ENCODE measurements around the gene ETV3.
"Not testable (repeated sequence)": the region's sequence is repeated elsewhere in the genome, so short reads cannot be mapped to it uniquely, and the experiment has no call there.

ETV3 gene

GRCh38 chr1:157111396-157112165 is 26.6 kb downstream of the ETV3 start:
- no peak for DNase-seq

DNA sequence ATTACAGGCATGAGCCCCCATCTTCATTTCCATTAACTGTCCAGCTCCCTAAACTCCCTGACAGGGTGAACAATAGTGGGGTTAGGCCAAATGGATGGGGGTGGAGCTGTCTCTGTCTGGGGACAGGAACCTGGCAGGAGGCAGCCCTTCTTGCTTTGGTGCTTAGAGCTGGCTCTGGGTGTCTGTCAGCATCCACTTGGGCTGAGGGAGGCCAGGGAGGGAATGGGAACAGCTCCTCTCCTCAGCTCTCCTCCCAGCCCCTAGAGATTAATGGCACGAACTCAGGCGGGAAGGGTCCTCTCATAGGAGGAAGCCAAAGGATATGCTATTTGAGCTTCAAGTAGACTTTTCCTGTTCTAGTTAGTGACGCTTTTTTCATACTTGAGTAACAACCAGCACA is 27.5 kb downstream of the ETV3 start:
- no peak for DNase-seq

- DNase-seq: peak in 1 of 14 donors; percentile 35
Measured at GRCh38 chr1:157110003-157110402, 28.2 kb downstream of the ETV3 start.

DNA sequence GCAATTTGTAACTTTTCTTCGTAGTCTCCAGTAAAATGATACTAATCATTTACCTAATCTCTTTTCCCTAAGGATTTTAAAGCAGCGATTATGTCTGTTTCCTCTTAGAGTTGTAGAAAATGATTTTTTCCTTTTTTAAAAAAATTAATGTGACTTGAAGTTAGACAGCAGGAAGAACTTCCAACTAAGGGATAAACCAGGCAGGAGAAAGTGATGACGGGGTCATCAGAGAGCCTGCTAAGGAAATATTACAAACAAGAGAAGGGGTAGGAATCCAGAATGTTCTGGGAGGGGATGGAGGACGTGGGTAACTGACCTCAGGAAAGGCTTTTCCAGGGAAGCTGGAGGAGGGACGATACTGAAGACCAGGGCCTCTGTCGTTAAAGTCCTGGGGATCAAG is 29.7 kb downstream of the ETV3 start:
- DNase-seq: no peak

DNA sequence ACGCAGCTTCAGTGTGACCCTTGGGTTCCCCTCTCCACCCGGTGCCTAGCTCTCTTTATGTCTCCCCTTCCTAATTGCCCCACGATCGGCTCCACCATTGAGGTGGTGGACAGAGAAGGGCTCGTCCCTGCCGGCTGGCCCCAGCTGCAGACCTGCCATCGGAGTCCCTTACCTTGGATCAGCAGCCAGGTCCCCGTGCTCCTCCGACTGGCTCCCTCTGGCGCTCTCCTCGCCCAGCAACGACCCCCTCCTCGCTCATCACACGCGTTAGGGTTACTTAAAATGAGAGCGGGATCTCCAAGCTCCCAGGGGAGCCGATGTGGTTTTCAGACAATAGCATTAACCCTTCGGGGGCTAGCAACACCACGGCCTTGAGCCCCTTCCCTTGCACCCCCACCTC is 30.5 kb downstream of the ETV3 start:
- no peak for DNase-seq

DNA sequence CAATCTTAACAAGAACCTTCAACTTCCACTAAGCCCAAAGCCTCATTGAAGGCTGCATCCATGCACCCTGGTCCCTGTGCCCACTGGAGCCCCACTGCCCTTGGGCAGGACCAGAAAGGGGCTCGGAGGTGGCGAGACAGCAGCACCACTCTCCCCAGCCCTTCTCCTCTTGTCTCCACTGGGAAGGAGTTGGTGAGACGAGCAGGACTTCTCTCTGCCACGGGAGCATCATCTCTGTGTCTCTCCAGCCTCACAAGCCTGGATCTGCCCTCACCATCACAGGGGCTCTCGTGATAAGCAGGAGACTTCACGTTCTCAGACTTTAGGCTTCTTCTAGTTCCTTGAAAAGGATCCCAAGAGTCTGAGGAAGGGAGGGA is 31.4 kb downstream of the ETV3 start:
- no peak for DNase-seq

- DNase-seq: peak in 5 of 14 donors; percentile 7 to 28 (median 24)
Measured at GRCh38 chr1:157105988-157106812, 32.0 kb downstream of the ETV3 start.

GRCh38 chr1:157105298-157105987 is 32.8 kb downstream of the ETV3 start:
- DNase-seq: no peak

DNA sequence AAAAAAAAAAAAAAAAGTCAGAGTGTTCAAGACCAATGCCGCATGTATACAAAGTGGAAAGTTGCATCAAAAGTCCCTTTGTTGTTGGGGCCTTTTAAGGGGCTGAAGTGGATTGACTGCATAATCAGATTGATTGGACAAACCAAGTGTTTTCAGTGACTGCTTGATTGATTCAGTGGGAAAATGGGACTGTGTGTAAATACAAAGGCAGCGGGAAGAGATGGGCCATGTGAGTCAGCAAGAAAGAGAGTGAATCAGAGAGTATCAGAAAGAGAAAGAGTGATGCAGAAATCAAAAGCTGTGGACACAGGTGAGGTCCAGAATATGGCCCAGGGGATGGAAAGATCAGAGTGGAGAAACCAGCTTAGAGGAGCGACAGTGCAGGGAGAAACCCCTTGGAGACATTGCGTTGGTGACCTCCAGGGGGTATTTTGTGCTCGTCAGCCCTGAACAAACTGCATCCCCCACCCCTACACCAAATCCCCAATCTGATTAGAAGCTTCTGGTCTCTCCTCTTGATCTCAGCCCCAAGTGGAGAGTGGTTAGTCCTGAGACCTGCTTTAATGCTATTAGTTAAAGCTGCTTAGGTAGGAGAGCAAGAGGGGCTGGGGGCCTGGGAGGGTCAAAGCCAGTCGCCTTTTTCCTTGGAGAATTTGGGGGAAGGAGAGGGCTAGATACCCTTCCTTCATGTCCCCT is 33.4 kb downstream of the ETV3 start:
- no peak for DNase-seq

GRCh38 chr1:157103268-157103667 is 34.9 kb downstream of the ETV3 start:
- DNase-seq: no peak

DNA sequence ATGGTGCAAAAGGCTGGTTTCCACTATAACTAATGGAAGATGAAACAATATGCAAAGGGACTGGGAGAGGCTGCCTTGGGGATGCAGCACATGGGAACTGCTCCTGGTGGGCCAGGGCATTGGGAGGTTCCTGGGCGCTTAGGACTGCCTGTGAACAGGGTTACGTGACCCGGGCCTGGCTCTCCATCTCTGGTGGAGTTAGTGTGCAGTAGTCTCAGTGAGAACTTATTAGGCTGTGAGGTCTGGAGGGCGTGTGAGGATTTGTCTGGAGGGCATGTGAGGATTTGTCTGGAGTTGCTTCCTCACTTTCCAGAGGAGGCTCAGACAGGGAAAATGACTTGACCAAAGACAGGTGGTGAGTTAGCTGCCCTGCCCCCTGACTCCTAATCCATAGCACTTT is 37.0 kb downstream of the ETV3 start:
- DNase-seq: no peak

- peak in 3 of 14 donors; percentile 9 to 15 (median 13) for DNase-seq
Measured at GRCh38 chr1:157099633-157100009, 38.6 kb downstream of the ETV3 start, which contains the start of gene ETV3L. ETV3L (minus strand) TSS chr1:157099808; CDS start chr1:157099523, 285 bp downstream.

DNA sequence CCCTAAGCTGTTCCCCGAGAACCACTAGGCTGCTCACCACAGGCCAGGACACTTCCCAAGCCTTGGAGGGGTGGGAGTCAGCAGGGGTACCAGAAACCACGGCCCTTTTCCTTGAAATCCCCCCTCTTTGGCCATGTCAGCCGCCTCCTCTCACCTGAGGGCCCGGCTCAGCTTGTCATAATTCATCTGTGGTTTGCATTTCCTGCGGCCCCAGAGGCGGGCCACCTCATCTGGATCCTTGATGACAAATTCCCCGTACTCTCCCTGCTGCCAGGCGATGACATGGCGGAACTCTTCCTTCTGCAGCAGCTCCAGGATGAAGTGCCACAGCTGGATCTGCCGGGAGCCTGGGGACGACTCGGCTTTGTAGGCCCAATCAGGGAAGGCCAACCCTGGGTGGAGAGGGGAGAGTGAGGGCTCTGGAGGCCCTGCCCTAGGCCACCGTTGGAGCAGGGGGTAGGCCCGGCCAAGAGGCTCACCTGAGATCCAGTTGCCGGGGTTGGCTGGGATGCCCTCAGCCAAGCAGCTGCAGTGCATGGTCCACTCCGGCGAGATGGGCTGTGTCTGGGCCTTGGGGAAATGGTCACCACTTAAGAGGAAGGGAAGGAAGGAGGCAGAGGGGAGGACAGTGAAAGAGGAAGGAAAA is 39.1 kb downstream of the ETV3 start:
- not testable (repeated sequence) for DNase-seq

- no peak for DNase-seq
Measured at GRCh38 chr1:157098519-157098918, 39.7 kb downstream of the ETV3 start.

GRCh38 chr1:157097692-157098091 is 40.5 kb downstream of the ETV3 start:
- no peak for DNase-seq

DNA sequence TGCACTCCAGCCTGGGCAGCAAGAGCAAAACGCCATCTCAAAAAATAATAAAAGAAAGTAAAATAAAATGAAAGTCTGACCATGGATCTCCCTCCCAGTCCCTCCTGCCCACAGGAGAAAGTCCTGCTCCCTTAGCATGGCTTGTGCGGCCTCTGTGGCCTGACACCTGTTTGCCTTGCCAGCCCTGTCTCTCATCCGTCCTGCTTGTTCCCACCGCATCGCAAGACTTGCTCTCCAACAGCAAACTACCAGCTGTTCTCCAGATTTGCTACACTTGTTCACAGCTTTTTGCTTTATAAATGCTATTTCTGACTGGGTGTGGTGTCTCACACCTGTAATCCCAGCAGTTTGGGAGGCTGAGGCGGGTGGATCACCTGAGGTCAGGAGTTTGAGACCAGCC is 41.3 kb downstream of the ETV3 start:
- no peak for DNase-seq

GRCh38 chr1:157095551-157095950 is 42.6 kb downstream of the ETV3 start:
- no peak for DNase-seq

GRCh38 chr1:157095091-157095490 is 43.1 kb downstream of the ETV3 start:
- no peak for DNase-seq

- peak in 6 of 14 donors; percentile 14 to 34 (median 20) for DNase-seq
Measured at GRCh38 chr1:157092831-157093230, 45.4 kb downstream of the ETV3 start.

DNA sequence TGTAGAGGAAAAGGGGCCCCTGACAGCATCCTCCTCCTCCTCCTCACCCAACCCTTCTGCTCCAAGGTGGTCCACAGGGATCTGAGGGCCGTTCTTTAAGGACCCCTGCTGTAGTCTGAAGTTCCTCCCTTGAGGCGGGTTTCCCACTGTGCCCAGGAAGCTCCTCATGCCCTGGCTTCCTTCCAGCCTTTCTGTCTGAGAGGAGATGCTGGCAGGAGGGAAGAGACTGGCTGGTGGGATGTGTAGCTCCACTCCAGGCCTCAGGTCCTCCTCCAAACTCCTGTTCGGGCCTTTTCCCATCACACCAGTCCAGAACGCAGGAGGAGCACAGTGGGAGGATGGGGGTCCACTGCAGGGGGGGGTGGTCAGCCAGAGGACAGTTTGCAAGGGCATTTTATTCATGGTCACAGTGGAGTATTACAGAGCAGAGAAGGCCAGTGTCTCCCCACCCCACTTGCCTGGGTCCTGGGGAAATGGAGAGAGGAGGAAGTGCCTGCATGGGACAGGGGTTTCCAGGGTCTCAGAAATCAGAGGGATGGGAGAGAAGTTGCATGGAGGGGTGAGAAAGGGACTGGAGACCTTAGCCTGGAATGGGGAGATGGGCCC is 46.4 kb downstream of the ETV3 start:
- no peak for DNase-seq

- DNase-seq: no peak
Measured at GRCh38 chr1:157091186-157091585, 47.0 kb downstream of the ETV3 start.

- no peak for DNase-seq
Measured at GRCh38 chr1:157090771-157091170, 47.4 kb downstream of the ETV3 start.
